SK-N-SH (cell line): ENCODE measurements around the gene SLC17A3. TPM values are rescaled to one million over a fixed set of nuclear protein-coding genes. Genes with fewer than 3 reads are reported as not detected.

ENCODE experiments used
- CTCF ChIA-PET: fragments of 300-600, 350-600 bp; formaldehyde crosslinking; extraction: SDS; loops from one replicate; lab custom pipeline; 2021; lab: Yijun Ruan, JAX
- POLR2A ChIA-PET: fragments of 350-600 bp; sonication (Branson Sonifier 250); formaldehyde crosslinking; extraction: SDS; loops from one replicate; lab custom pipeline; 2020; ENCODE audit warnings: antibody characterized with exemption, inconsistent platforms; lab: Yijun Ruan, JAX
- DNase-seq: peaks from one replicate; pipeline ENCODE4 v3.0.0; 2012
- H2AFZ ChIP-seq: fragments of 200-600 bp; sonication (generic); 2 replicates; pipeline ENCODE4 v1.8.1; 2016; ENCODE audit warnings: antibody characterized with exemption, mild to moderate bottlenecking, low read depth
- H3F3A ChIP-seq: fragments of 200-600 bp; sonication (generic); replicated peaks from 2 replicates; pipeline ENCODE3; 2016; ENCODE audit warnings: antibody characterized with exemption, mild to moderate bottlenecking; ENCODE audit not compliant: insufficient read depth
- H3K27ac ChIP-seq, 2 experiments: fragments of 200-500 bp in 1 of 2; fragments of 200-600 bp in 1 of 2; sonication (Bioruptor generic) in 1 of 2; sonication (generic), shearing (Covaris generic) in 1 of 2; 2 replicates each; pipeline versions ENCODE4 v1.5.1 to v1.6.1; 2014 to 2016; ENCODE audit warnings: low read depth in 2 of 2, inconsistent platforms in 1 of 2, low read length in 1 of 2, mild to moderate bottlenecking in 1 of 2, mixed read lengths in 1 of 2
- H3K27me3 ChIP-seq: fragments of 200-600 bp; sonication (generic), shearing (Covaris generic); 2 replicates; pipeline ENCODE4 v1.6.1; 2016; ENCODE audit warnings: mixed run types; ENCODE audit not compliant: insufficient read depth
- H3K36me3 ChIP-seq, 2 experiments: fragments of 200-500 bp in 1 of 2; fragments of 200-600 bp in 1 of 2; sonication (Bioruptor generic) in 1 of 2; sonication (generic) in 1 of 2; replicated peaks in 1 of 2; 2 replicates each; pipeline versions ENCODE3 to v1.5.1; 2014 to 2016; ENCODE audit warnings: low read length in 1 of 2, mild to moderate bottlenecking in 1 of 2; ENCODE audit not compliant: insufficient read depth in 2 of 2, control insufficient read depth in 1 of 2
- H3K4me1 ChIP-seq, 2 experiments: fragments of 200-500 bp in 1 of 2; fragments of 200-600 bp in 1 of 2; sonication (Bioruptor generic) in 1 of 2; sonication (generic), shearing (Covaris generic) in 1 of 2; 2 replicates each; pipeline versions ENCODE4 v1.5.1 to v1.6.1; 2014 to 2016; ENCODE audit warnings: low read depth in 1 of 2, low read length in 1 of 2, mixed run types in 1 of 2; ENCODE audit not compliant: insufficient read depth in 2 of 2, control insufficient read depth in 1 of 2
- H3K4me2 ChIP-seq: fragments of 200-600 bp; sonication (generic), shearing (Covaris generic); 2 replicates; pipeline ENCODE4 v1.6.1; 2017; ENCODE audit warnings: mixed run types
- H3K4me3 ChIP-seq, 2 experiments: fragments of 200-500 bp in 1 of 2; fragments of 200-600 bp in 1 of 2; sonication (Bioruptor generic) in 1 of 2; sonication (generic), shearing (Covaris generic) in 1 of 2; 2 replicates each; pipeline versions ENCODE4 v1.5.1 to v1.8.1; 2014 to 2016; ENCODE audit warnings: low read depth in 2 of 2, inconsistent platforms in 1 of 2, low read length in 1 of 2, mild to moderate bottlenecking in 1 of 2, mixed read lengths in 1 of 2, moderate library complexity in 1 of 2
- H3K79me2 ChIP-seq: fragments of 200-600 bp; sonication (generic); 2 replicates; pipeline ENCODE4 v1.8.1; 2017; ENCODE audit warnings: mild to moderate bottlenecking; ENCODE audit not compliant: insufficient read depth
- H3K9ac ChIP-seq: fragments of 200-600 bp; sonication (generic); 2 replicates; pipeline ENCODE4 v1.6.1; 2017; ENCODE audit warnings: mixed run types
- H3K9me2 ChIP-seq: fragments of 200-600 bp; sonication (generic); 2 replicates; pipeline ENCODE4 v1.6.1; 2017; ENCODE audit warnings: mixed run types
- H3K9me3 ChIP-seq: fragments of 200-600 bp; sonication (generic); 2 replicates; pipeline ENCODE4 v1.6.1; 2017; ENCODE audit warnings: mixed run types, mild to moderate bottlenecking, moderate library complexity
- H4K20me1 ChIP-seq: fragments of 200-600 bp; sonication (generic); 2 replicates; pipeline ENCODE4 v1.6.1; 2017; ENCODE audit warnings: mild to moderate bottlenecking, mixed run types; ENCODE audit not compliant: insufficient read depth
- ELF1 ChIP-seq: IDR thresholded peaks from 2 replicates; pipeline ENCODE4 v1.4.0; 2012
- FOXJ3 ChIP-seq: sonication (generic); formaldehyde crosslinking; IDR thresholded peaks from 2 replicates; pipeline ENCODE4 v1.5.1; 2020; ENCODE audit warnings: mild to moderate bottlenecking, missing genetic modification reagents
- MXI1 ChIP-seq: IDR thresholded peaks from 2 replicates; pipeline ENCODE4 v1.6.1; 2012; ENCODE audit warnings: mild to moderate bottlenecking, low read depth, low read length, improper control_type of control experiment
- NFIC ChIP-seq: IDR thresholded peaks from 2 replicates; pipeline ENCODE4 v1.4.0; 2012; ENCODE audit warnings: borderline replicate concordance
- NRF1 ChIP-seq: IDR thresholded peaks from 2 replicates; pipeline ENCODE4 v1.6.1; 2012; ENCODE audit warnings: low read depth, mild to moderate bottlenecking, low read length
- RCOR1 ChIP-seq: fragments of 150-350 bp; IDR thresholded peaks from 2 replicates; pipeline ENCODE4 v1.6.1; 2017; ENCODE audit warnings: antibody characterized with exemption, low read length
- RXRA ChIP-seq: IDR thresholded peaks from 2 replicates; pipeline ENCODE4 v1.4.0; 2012; ENCODE audit warnings: low read depth, mild to moderate bottlenecking, borderline replicate concordance
- TAF1 ChIP-seq: IDR thresholded peaks from 2 replicates; pipeline ENCODE4 v1.6.1; 2012; ENCODE audit warnings: low read depth, mild to moderate bottlenecking, low read length, moderate library complexity, borderline replicate concordance
- TCF12 ChIP-seq: IDR thresholded peaks from 2 replicates; pipeline ENCODE4 v1.4.0; 2012
- YY1 ChIP-seq: IDR thresholded peaks from 2 replicates; pipeline ENCODE4 v1.4.0; 2012; ENCODE audit warnings: low read depth, mild to moderate bottlenecking
- WGBS: methylation state at CpG from one replicate; pipeline ENCODE4 v1.1.6; 2017; ENCODE audit warnings: low lambda C conversion rate; 5-methylcytosine and 5-hydroxymethylcytosine counted together
- polyA plus RNA-seq, 3 experiments: library from polyadenylated mRNA; depleted of rRNA; stranded (reverse); fragments of >200 nt; gene quantifications; 2 replicates each; pipeline ENCODE4 v1.2.3, GENCODE V29; 2012
- TF ChIP-seq, protein P1 (sequence below): IDR thresholded peaks from 2 replicates; pipeline ENCODE4 v1.4.0; 2012; ENCODE audit warnings: low read depth, borderline replicate concordance
- TF ChIP-seq, protein P2 (sequence below): fragments of 150-350 bp; IDR thresholded peaks from 2 replicates; pipeline ENCODE4 v1.6.1; 2016; ENCODE audit warnings: mild to moderate bottlenecking, low read depth, low read length
- TF ChIP-seq, protein P3 (sequence below): fragments of 150-350 bp; IDR thresholded peaks from 2 replicates; pipeline ENCODE4 v1.6.1; 2017; ENCODE audit warnings: antibody characterized with exemption, low read length, low read depth, borderline replicate concordance
- TF ChIP-seq, protein P4 (sequence below): IDR thresholded peaks from 2 replicates; pipeline ENCODE4; 2012
- TF ChIP-seq, protein P5 (sequence below): fragments of 200-600 bp; sonication (generic); IDR thresholded peaks from 2 replicates; pipeline ENCODE4 v1.6.1; 2017; ENCODE audit warnings: antibody characterized with exemption, mild to moderate bottlenecking, moderate library complexity

Gene SLC17A3
- polyA plus RNA-seq, 1 of the 3 experiments (the other 2 are of a cell fraction), result not detected

DNA sequence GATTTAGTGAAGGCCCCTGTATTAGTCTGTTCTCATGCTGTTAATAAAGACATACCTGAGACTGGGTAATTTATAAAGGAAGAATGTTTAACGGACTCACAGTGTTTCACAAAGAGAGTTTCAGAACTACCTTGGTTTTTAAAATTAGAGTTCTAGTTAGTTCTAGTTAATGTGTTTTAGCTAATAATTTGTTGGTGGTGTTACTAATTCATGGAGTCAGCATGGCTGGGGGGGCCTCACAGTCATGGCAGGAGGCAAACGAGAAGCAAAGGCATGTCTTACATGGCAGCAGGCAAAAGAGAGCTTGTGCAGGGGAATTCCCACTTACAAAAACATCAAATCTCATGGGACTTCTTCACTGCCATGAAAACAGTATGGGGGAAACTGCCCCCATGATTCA, 12.0 kb upstream of the SLC17A3 start:
- H3K36me3 ChIP-seq, result no peaks in the 10 kb centered on the region
- H4K20me1 ChIP-seq, result no peaks in the 10 kb centered on the region
- no peaks in the 10 kb centered on the region for H3K4me1 ChIP-seq
- no peaks in the 10 kb centered on the region for H3K9me2 ChIP-seq
- 63% methylated on average over 2 of the region's 2 CpGs for WGBS
- no peak for DNase-seq
- CTCF ChIA-PET, result interaction anchor here (0.6 to 1.2 kb wide), 4 partner anchors 96 to 396 kb away, joined by 3 to 4 read pairs (median 3); no protein-coding TSS in a partner anchor
- H3K27me3 ChIP-seq, result no peaks in the 10 kb centered on the region
- no peaks in the 10 kb centered on the region for H3K79me2 ChIP-seq
- H3K9me3 ChIP-seq, result no peaks in the 10 kb centered on the region
- H2AFZ ChIP-seq, result no peak overlapping the region
- no peak overlapping the region for H3K27ac ChIP-seq
- no peaks in the 10 kb centered on the region for H3F3A ChIP-seq
- no peak overlapping the region for H3K4me3 ChIP-seq
- TF ChIP-seq NFIC, result no peak
- POLR2A ChIA-PET, result no interaction called here
- no peak overlapping the region for H3K4me2 ChIP-seq
- H3K9ac ChIP-seq, result no peak overlapping the region

DNA sequence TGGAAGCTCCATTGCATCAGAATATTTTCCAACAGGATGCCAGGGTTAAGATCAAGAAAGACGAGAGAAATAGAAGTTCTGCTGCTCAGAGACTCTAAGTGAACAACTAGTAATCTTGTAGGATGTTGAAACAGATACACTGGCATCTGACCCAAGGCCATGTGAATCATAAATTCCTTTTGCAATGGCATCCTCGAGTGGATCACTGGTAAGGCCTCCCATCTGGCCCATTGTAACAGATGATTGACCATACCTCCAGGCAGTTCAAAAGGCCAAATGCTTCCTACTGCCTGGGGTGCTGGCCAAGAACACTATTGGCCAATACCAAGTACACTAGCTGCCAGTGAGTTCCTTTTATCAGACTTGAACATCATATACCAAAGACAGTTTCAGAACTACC, 9.9 kb upstream of the SLC17A3 start:
- no peak overlapping the region for H3K4me3 ChIP-seq
- H3K27me3 ChIP-seq, result no peaks in the 10 kb centered on the region
- no peak overlapping the region for H3K4me2 ChIP-seq
- H3F3A ChIP-seq, result no peaks in the 10 kb centered on the region
- CTCF ChIA-PET, result no interaction called here
- no peak for DNase-seq
- TF ChIP-seq ELF1 (no peak), MXI1 (no peak), RCOR1 (no peak), TCF12 (no peak), NFIC (no peak)
- TF ChIP-seq, protein P1, sequence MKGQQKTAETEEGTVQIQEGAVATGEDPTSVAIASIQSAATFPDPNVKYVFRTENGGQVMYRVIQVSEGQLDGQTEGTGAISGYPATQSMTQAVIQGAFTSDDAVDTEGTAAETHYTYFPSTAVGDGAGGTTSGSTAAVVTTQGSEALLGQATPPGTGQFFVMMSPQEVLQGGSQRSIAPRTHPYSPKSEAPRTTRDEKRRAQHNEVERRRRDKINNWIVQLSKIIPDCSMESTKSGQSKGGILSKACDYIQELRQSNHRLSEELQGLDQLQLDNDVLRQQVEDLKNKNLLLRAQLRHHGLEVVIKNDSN, result no peak
- H3K9ac ChIP-seq, result no peak overlapping the region
- no peaks in the 10 kb centered on the region for H3K4me1 ChIP-seq
- no peaks in the 10 kb centered on the region for H3K79me2 ChIP-seq
- 11% methylated on average over 2 of the region's 2 CpGs for WGBS
- no peaks in the 10 kb centered on the region for H3K9me3 ChIP-seq
- H3K9me2 ChIP-seq, result no peaks in the 10 kb centered on the region
- H4K20me1 ChIP-seq, result no peaks in the 10 kb centered on the region
- no peaks in the 10 kb centered on the region for H3K36me3 ChIP-seq
- no peak overlapping the region for H3K27ac ChIP-seq
- no peak overlapping the region for H2AFZ ChIP-seq
- POLR2A ChIA-PET, result no interaction called here

DNA sequence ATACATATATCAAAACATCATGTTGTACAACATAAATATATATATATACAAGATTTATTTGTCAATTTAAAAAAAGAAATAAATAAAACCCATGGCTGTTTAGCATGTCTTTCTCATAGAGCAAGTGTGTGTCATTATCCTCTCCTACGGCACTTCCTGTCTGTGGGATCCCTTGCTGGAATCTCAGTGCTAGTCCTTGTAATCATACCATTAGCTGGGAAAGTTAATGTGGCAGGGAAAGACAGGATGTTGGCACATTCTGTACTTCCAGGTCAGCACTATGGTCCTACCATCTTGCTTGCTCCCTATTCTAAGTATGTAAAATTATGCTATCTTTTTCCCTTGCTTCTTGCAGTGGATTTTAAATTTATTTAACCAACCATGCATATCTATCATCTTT, 9.5 kb upstream of the SLC17A3 start:
- H3F3A ChIP-seq, result no peaks in the 10 kb centered on the region
- H3K4me3 ChIP-seq, result no peak overlapping the region
- H3K9me3 ChIP-seq, result no peaks in the 10 kb centered on the region
- TF ChIP-seq FOXJ3 (no peak), RXRA (no peak), NRF1 (no peak), TAF1 (no peak), TCF12 (no peak), YY1 (no peak)
- TF ChIP-seq, protein P2, sequence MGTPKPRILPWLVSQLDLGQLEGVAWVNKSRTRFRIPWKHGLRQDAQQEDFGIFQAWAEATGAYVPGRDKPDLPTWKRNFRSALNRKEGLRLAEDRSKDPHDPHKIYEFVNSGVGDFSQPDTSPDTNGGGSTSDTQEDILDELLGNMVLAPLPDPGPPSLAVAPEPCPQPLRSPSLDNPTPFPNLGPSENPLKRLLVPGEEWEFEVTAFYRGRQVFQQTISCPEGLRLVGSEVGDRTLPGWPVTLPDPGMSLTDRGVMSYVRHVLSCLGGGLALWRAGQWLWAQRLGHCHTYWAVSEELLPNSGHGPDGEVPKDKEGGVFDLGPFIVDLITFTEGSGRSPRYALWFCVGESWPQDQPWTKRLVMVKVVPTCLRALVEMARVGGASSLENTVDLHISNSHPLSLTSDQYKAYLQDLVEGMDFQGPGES, result no peak
- TF ChIP-seq, protein P3, sequence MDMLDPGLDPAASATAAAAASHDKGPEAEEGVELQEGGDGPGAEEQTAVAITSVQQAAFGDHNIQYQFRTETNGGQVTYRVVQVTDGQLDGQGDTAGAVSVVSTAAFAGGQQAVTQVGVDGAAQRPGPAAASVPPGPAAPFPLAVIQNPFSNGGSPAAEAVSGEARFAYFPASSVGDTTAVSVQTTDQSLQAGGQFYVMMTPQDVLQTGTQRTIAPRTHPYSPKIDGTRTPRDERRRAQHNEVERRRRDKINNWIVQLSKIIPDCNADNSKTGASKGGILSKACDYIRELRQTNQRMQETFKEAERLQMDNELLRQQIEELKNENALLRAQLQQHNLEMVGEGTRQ, result no peak
- TF ChIP-seq, protein P4, sequence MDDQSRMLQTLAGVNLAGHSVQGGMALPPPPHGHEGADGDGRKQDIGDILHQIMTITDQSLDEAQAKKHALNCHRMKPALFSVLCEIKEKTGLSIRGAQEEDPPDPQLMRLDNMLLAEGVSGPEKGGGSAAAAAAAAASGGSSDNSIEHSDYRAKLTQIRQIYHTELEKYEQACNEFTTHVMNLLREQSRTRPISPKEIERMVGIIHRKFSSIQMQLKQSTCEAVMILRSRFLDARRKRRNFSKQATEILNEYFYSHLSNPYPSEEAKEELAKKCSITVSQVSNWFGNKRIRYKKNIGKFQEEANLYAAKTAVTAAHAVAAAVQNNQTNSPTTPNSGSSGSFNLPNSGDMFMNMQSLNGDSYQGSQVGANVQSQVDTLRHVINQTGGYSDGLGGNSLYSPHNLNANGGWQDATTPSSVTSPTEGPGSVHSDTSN, result no peak
- TF ChIP-seq, protein P5, sequence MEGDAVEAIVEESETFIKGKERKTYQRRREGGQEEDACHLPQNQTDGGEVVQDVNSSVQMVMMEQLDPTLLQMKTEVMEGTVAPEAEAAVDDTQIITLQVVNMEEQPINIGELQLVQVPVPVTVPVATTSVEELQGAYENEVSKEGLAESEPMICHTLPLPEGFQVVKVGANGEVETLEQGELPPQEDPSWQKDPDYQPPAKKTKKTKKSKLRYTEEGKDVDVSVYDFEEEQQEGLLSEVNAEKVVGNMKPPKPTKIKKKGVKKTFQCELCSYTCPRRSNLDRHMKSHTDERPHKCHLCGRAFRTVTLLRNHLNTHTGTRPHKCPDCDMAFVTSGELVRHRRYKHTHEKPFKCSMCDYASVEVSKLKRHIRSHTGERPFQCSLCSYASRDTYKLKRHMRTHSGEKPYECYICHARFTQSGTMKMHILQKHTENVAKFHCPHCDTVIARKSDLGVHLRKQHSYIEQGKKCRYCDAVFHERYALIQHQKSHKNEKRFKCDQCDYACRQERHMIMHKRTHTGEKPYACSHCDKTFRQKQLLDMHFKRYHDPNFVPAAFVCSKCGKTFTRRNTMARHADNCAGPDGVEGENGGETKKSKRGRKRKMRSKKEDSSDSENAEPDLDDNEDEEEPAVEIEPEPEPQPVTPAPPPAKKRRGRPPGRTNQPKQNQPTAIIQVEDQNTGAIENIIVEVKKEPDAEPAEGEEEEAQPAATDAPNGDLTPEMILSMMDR, result no peak
- H3K27me3 ChIP-seq, result no peaks in the 10 kb centered on the region
- H3K9ac ChIP-seq, result no peak overlapping the region
- ChIA-PET CTCF (no interaction called here), POLR2A (no interaction called here)
- H3K36me3 ChIP-seq, result no peaks in the 10 kb centered on the region
- no peaks in the 10 kb centered on the region for H3K4me1 ChIP-seq
- no peak overlapping the region for H3K4me2 ChIP-seq
- no peak for DNase-seq
- H2AFZ ChIP-seq, result no peak overlapping the region
- no peak overlapping the region for H3K27ac ChIP-seq
- no peaks in the 10 kb centered on the region for H4K20me1 ChIP-seq
- WGBS, result 87% methylated on average over 1 of the region's 1 CpG
- no peaks in the 10 kb centered on the region for H3K9me2 ChIP-seq
- H3K79me2 ChIP-seq, result no peaks in the 10 kb centered on the region
